ENCODE measurements around the gene OCA2.
A peak's percentile ranks its signal among the peaks of the same experiment; 100 is the strongest.

Gene OCA2

GRCh38 chr15:28019594-28020309 is 79.4 kb downstream of the OCA2 start:
- peak; percentile 36 for DNase-seq
- Mint-ChIP-seq H3K4me1 (peaks cover 46% of the 10 kb centered on the region), H3K4me3 (no peak overlapping the region), H3K27me3 (ENCODE audit: low read depth, poor library complexity) (peaks cover 6% of the 10 kb centered on the region), H3K27ac (peak overlapping the region; percentile 61), H3K36me3 (ENCODE audit: low read depth) (no peaks in the 10 kb centered on the region), H3K9me3 (no peaks in the 10 kb centered on the region)
- TF ChIP-seq CTCF (IDR thresholded peaks at IDR 0.05), result no peak

- peaks cover 46% of the 10 kb centered on the region for H3K4me1 Mint-ChIP-seq
- H3K4me3 Mint-ChIP-seq, result no peak overlapping the region
- H3K36me3 Mint-ChIP-seq (ENCODE audit: low read depth), result no peaks in the 10 kb centered on the region
- peak overlapping the region; percentile 34 for H3K27ac Mint-ChIP-seq
- no peak for TF ChIP-seq CTCF (IDR thresholded peaks at IDR 0.05)
- H3K9me3 Mint-ChIP-seq, result no peaks in the 10 kb centered on the region
- H3K27me3 Mint-ChIP-seq (ENCODE audit: low read depth, poor library complexity), result peaks cover 4% of the 10 kb centered on the region
- no peak for DNase-seq
Observed at GRCh38 chr15:28018291-28019044, 80.6 kb downstream of the OCA2 start.

GRCh38 chr15:28017423-28017924 is 81.6 kb downstream of the OCA2 start:
- Mint-ChIP-seq H3K36me3 (ENCODE audit: low read depth) (no peaks in the 10 kb centered on the region), H3K27ac (no peak overlapping the region), H3K4me3 (no peak overlapping the region), H3K9me3 (no peaks in the 10 kb centered on the region), H3K27me3 (ENCODE audit: low read depth, poor library complexity) (no peaks in the 10 kb centered on the region), H3K4me1 (peaks cover 46% of the 10 kb centered on the region)
- TF ChIP-seq CTCF (IDR thresholded peaks at IDR 0.05), result no peak
- DNase-seq, result no peak

GRCh38 chr15:28015855-28016254 is 83.3 kb downstream of the OCA2 start:
- TF ChIP-seq CTCF (IDR thresholded peaks at IDR 0.05), result no peak
- Mint-ChIP-seq H3K4me3 (no peak overlapping the region), H3K36me3 (ENCODE audit: low read depth) (no peaks in the 10 kb centered on the region), H3K9me3 (no peaks in the 10 kb centered on the region), H3K27me3 (ENCODE audit: low read depth, poor library complexity) (no peaks in the 10 kb centered on the region), H3K4me1 (peaks cover 39% of the 10 kb centered on the region), H3K27ac (peak overlapping the region; percentile 44)
- no peak for DNase-seq

GRCh38 chr15:28014623-28015200 is 84.4 kb downstream of the OCA2 start:
- TF ChIP-seq CTCF (IDR thresholded peaks at IDR 0.05), result no peak
- H3K36me3 Mint-ChIP-seq (ENCODE audit: low read depth), result no peaks in the 10 kb centered on the region
- DNase-seq, result no peak
- H3K4me3 Mint-ChIP-seq, result no peak overlapping the region
- H3K9me3 Mint-ChIP-seq, result peaks cover 5% of the 10 kb centered on the region
- no peak overlapping the region for H3K27ac Mint-ChIP-seq
- no peaks in the 10 kb centered on the region for H3K27me3 Mint-ChIP-seq (ENCODE audit: low read depth, poor library complexity)
- H3K4me1 Mint-ChIP-seq, result peaks cover 28% of the 10 kb centered on the region
